ENCODE data around the gene OR14K1.
"Not testable (repeated sequence)": the region's sequence is repeated elsewhere in the genome, so short reads cannot be mapped to it uniquely, and the experiment has no call there.

Gene OR14K1

DNA sequence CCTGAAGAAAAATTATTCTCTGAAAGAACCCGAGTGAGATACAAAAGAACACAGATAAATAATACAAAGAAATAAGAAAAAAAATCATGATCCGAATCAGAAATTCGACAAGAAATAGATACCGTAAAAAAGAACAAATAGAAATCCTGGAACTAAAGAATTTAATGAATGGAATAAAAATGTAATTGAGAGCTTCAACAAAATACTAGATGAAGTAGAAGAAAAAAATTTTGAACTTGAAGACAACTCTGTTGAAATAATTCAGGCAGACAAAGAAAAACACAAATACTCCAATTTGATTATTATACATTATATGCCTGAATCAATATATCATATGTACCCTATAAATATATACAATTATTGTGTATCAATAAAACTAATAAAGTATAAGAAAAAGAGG, 17.2 kb upstream of the OR14K1 start:
- TF ChIP-seq OSR1 (CRISPR knock-in tag; IDR thresholded peaks at IDR 0.05) (no peak), ZFP30 (CRISPR knock-in tag; IDR thresholded peaks at IDR 0.05) (no peak), TOX (CRISPR knock-in tag; IDR thresholded peaks at IDR 0.05; ENCODE audit: borderline replicate concordance) (no peak)
- no peak for ATAC-seq

DNA sequence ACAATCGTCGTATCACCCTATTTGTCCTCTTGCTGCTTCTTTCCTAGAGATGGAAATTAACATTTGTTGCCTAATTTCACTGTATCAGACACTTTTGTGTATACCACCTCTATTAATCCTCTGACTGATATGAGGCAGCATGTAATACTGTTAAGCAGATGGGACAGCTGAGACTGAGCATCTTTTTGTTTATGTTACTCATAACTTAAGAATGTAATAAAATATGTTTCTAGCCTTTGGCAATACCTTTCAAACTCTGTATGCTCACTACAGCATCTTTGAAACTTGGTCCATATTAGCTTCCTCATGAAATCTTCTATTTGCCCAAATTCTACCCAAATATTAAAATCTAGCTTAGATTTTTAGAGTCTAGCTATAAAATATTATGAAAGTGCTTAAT, 2.3 kb downstream of the OR14K1 start:
- TF ChIP-seq ESRRG (CRISPR knock-in tag; IDR thresholded peaks at IDR 0.05) (no peak), GLIS3 (CRISPR knock-in tag; IDR thresholded peaks at IDR 0.05) (no peak), ZC3H10 (CRISPR knock-in tag; IDR thresholded peaks at IDR 0.05) (no peak), TCF4 (CRISPR knock-in tag; IDR thresholded peaks at IDR 0.05; ENCODE audit: borderline replicate concordance) (no peak), PPARA (CRISPR knock-in tag; IDR thresholded peaks at IDR 0.05; ENCODE audit: borderline replicate concordance) (no peak), TOX (CRISPR knock-in tag; IDR thresholded peaks at IDR 0.05; ENCODE audit: borderline replicate concordance) (no peak), ZFP3 (CRISPR knock-in tag; IDR thresholded peaks at IDR 0.05) (no peak), SNAI2 (CRISPR knock-in tag; IDR thresholded peaks at IDR 0.05) (no peak), ZNF70 (CRISPR knock-in tag; IDR thresholded peaks at IDR 0.05) (no peak), CSDC2 (CRISPR knock-in tag; IDR thresholded peaks at IDR 0.05) (no peak), ZNF565 (CRISPR knock-in tag; conservative IDR thresholded peaks at IDR 0.05; ENCODE audit: low read depth) (no peak), RARB (CRISPR knock-in tag; IDR thresholded peaks at IDR 0.05) (no peak)
- TF ChIP-seq, protein P1, sequence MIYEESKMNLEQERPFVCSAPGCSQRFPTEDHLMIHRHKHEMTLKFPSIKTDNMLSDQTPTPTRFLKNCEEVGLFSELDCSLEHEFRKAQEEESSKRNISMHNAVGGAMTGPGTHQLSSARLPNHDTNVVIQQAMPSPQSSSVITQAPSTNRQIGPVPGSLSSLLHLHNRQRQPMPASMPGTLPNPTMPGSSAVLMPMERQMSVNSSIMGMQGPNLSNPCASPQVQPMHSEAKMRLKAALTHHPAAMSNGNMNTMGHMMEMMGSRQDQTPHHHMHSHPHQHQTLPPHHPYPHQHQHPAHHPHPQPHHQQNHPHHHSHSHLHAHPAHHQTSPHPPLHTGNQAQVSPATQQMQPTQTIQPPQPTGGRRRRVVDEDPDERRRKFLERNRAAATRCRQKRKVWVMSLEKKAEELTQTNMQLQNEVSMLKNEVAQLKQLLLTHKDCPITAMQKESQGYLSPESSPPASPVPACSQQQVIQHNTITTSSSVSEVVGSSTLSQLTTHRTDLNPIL (CRISPR knock-in tag; IDR thresholded peaks at IDR 0.05; ENCODE audit: low read depth): no peak
- TF ChIP-seq, protein P2, sequence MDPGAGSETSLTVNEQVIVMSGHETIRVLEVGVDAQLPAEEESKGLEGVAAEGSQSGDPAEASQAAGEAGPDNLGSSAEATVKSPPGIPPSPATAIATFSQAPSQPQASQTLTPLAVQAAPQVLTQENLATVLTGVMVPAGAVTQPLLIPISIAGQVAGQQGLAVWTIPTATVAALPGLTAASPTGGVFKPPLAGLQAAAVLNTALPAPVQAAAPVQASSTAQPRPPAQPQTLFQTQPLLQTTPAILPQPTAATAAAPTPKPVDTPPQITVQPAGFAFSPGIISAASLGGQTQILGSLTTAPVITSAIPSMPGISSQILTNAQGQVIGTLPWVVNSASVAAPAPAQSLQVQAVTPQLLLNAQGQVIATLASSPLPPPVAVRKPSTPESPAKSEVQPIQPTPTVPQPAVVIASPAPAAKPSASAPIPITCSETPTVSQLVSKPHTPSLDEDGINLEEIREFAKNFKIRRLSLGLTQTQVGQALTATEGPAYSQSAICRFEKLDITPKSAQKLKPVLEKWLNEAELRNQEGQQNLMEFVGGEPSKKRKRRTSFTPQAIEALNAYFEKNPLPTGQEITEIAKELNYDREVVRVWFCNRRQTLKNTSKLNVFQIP (CRISPR knock-in tag; IDR thresholded peaks at IDR 0.05; ENCODE audit: borderline replicate concordance, low read depth): no peak
- TF ChIP-seq, protein P3, sequence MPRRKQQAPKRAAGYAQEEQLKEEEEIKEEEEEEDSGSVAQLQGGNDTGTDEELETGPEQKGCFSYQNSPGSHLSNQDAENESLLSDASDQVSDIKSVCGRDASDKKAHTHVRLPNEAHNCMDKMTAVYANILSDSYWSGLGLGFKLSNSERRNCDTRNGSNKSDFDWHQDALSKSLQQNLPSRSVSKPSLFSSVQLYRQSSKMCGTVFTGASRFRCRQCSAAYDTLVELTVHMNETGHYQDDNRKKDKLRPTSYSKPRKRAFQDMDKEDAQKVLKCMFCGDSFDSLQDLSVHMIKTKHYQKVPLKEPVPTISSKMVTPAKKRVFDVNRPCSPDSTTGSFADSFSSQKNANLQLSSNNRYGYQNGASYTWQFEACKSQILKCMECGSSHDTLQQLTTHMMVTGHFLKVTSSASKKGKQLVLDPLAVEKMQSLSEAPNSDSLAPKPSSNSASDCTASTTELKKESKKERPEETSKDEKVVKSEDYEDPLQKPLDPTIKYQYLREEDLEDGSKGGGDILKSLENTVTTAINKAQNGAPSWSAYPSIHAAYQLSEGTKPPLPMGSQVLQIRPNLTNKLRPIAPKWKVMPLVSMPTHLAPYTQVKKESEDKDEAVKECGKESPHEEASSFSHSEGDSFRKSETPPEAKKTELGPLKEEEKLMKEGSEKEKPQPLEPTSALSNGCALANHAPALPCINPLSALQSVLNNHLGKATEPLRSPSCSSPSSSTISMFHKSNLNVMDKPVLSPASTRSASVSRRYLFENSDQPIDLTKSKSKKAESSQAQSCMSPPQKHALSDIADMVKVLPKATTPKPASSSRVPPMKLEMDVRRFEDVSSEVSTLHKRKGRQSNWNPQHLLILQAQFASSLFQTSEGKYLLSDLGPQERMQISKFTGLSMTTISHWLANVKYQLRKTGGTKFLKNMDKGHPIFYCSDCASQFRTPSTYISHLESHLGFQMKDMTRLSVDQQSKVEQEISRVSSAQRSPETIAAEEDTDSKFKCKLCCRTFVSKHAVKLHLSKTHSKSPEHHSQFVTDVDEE (CRISPR knock-in tag; IDR thresholded peaks at IDR 0.05): no peak
- TF ChIP-seq, protein P4, sequence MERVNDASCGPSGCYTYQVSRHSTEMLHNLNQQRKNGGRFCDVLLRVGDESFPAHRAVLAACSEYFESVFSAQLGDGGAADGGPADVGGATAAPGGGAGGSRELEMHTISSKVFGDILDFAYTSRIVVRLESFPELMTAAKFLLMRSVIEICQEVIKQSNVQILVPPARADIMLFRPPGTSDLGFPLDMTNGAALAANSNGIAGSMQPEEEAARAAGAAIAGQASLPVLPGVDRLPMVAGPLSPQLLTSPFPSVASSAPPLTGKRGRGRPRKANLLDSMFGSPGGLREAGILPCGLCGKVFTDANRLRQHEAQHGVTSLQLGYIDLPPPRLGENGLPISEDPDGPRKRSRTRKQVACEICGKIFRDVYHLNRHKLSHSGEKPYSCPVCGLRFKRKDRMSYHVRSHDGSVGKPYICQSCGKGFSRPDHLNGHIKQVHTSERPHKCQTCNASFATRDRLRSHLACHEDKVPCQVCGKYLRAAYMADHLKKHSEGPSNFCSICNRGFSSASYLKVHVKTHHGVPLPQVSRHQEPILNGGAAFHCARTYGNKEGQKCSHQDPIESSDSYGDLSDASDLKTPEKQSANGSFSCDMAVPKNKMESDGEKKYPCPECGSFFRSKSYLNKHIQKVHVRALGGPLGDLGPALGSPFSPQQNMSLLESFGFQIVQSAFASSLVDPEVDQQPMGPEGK (CRISPR knock-in tag; IDR thresholded peaks at IDR 0.05; ENCODE audit: borderline replicate concordance): no peak
- no peak for ATAC-seq

DNA sequence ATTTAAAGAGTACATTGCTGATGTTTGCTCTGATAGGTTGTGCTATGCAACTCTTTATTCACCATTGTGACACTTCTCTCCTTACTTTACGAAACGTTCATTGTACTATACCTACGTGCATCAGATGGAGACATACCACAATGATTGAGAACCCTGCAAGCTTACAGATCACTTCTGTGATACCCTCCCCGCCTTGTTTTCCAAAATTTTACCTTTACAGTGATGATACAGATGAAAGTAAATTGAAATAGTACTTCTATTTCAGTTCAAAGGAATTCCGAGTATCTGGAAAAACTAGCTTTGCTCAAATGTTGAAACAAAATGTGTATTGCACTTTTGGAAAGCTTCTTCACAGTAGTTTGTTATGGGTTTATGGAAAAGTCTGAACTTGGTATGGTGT, 3.3 kb downstream of the OR14K1 start:
- ATAC-seq: no peak
- TF ChIP-seq SNAI2 (CRISPR knock-in tag; IDR thresholded peaks at IDR 0.05) (no peak), CSDC2 (CRISPR knock-in tag; IDR thresholded peaks at IDR 0.05) (no peak), PPARA (CRISPR knock-in tag; IDR thresholded peaks at IDR 0.05; ENCODE audit: borderline replicate concordance) (no peak), TOX (CRISPR knock-in tag; IDR thresholded peaks at IDR 0.05; ENCODE audit: borderline replicate concordance) (no peak), ISL1 (CRISPR knock-in tag; IDR thresholded peaks at IDR 0.05) (no peak)
- TF ChIP-seq, protein P2 (CRISPR knock-in tag; IDR thresholded peaks at IDR 0.05; ENCODE audit: borderline replicate concordance, low read depth): no peak

DNA sequence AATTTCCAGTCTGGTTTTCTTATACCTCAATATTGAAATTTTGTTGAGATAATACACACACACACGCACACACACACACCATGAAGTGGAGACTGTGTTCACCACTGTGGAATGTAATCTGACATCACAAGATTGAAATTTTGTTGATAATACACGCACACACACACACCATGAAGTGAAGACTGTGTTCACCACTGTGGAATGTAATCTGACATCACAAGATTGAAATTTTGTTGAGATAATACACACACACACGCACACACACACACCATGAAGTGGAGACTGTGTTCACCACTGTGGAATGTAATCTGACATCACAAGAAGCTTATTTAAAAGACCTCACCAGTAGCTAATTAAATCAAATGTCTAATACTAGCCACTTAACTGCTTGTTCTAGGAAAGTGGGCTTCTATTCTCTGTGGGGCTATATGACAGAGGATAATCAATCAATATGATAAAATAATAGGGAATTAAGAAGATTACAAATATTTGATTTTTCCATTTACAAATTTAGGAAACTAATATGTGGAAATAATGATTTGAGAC, 3.9 kb downstream of the OR14K1 start:
- peak; percentile 92 for TF ChIP-seq ISL1 (CRISPR knock-in tag; IDR thresholded peaks at IDR 0.05)
- TF ChIP-seq, protein P1 (CRISPR knock-in tag; IDR thresholded peaks at IDR 0.05; ENCODE audit: low read depth): peak; percentile 88
- TF ChIP-seq, protein P4 (CRISPR knock-in tag; IDR thresholded peaks at IDR 0.05; ENCODE audit: borderline replicate concordance): peak; percentile 42; the same call in 1 of the 2 replicates
- ATAC-seq: not testable (repeated sequence)

Data from SK-N-SH treated with all-trans-retinoic acid at 6 μM for 48 hours (cell line).